ENCODE measurements around the gene MUC21.
"Not testable (repeated sequence)": the region's sequence is repeated elsewhere in the genome, so short reads cannot be mapped to it uniquely, and the experiment has no call there.

Gene MUC21

DNA sequence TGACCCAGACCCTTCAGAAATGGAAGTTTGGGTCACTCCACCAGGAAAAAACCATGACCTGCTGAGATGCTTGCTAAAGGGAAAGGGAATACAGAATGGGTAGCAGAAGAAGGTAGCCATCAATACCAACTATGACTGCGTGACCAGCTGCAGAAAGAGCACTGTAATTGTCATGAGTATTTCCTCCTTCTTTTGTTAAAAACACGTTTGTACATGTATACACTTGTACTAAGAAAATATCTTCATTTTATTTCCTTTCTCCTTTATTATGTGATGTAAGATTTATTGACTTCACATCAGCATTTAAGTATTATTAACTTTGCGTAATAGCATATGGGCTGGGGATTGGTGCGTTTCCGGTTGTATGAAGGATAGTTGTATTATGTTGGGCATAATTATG lies 12.6 kb upstream of the MUC21 start:
- DNase-seq, result no peak

DNA sequence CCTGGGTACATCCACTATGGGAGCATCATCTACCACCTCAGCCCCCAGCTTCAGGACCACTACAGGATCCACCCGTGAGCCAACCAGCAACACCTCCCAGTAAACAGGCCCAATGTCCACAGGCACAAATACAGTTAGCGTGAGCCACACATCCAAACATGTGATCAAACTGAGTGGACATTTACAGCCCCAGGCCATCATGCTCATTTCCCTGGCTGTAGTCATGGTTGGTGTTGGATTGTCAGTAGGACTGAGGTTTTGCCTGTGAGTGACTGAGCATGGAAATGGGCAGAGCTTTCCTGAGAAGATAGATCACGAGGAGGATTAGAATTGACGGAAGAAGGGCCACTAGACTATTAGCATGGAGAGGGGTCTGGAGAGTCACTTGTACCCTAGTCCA lies 10.7 kb upstream of the MUC21 start:
- DNase-seq, result no peak

DNA sequence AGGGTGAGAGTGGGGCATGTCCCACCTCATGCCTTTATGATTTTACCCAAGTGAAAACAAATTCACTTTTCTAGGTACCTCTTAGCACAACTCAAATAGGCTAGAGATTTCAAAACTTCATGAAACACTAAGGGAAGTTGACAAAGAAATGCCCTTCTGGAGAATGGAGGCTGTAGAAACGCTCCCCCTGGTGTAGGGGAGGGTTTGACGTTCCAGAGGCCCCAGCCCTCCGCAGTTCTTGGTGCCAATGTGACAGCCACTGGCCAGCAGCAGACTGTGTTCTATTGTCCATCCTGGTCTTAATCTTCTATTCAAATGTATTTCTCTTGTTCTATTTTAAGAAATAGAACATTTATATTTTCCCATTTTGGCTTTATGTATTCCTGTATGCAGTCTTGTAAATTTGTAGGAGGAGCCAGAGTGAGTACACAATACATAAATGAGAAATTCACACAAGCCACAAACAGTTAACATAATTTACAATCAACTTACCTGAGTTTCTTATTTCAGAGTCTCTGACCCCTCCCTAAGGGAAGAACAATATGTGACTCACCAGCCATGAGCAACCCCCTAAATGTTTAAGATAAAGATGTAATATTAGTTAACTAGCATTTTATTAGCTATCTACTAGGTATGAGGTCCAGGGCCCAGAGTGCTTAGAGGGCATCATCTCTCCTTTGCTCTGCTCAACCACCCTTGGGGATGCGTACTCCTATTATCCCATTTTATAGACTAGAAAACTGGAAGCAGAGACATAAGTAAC lies 8.8 kb upstream of the MUC21 start:
- DNase-seq, result no peak

DNA sequence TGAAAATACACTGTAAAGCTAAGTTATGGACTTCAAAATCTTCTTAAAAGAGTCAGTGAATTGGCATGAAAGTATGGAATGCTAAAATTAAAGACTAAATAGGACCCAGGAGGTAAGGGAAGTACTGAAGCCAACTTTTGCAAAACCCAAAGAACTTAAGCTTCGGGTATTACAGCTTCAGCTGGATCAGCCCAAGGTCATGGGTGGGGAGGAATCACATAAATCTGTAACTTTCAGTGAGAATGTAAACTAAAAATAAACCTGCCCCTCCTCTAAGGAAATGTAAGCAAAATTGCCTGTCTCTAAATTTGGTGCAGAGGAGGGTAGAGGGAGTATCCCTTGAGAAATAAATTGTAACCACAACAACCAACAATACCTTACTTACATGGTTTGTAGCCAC lies 4.4 kb upstream of the MUC21 start:
- no peak for DNase-seq

DNA sequence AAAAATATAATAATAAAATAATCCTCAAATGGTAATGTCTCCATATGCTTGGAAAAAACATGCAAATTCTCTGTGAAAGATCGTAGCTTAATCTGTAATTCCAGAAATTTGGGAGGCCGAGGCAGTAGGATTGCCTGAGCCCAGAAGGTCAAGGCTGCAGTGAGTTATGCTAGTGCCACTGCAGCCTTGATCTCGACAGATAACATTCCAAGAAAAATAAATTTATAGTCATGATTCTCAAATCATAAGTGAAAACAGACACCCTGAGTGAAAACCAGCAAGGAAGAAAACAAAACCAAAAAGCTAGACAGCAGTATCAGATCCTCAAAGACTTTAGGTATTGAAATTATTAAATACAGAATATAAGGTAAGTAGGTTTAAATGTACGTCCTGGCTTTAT lies 3.8 kb upstream of the MUC21 start:
- DNase-seq, result no peak

DNA sequence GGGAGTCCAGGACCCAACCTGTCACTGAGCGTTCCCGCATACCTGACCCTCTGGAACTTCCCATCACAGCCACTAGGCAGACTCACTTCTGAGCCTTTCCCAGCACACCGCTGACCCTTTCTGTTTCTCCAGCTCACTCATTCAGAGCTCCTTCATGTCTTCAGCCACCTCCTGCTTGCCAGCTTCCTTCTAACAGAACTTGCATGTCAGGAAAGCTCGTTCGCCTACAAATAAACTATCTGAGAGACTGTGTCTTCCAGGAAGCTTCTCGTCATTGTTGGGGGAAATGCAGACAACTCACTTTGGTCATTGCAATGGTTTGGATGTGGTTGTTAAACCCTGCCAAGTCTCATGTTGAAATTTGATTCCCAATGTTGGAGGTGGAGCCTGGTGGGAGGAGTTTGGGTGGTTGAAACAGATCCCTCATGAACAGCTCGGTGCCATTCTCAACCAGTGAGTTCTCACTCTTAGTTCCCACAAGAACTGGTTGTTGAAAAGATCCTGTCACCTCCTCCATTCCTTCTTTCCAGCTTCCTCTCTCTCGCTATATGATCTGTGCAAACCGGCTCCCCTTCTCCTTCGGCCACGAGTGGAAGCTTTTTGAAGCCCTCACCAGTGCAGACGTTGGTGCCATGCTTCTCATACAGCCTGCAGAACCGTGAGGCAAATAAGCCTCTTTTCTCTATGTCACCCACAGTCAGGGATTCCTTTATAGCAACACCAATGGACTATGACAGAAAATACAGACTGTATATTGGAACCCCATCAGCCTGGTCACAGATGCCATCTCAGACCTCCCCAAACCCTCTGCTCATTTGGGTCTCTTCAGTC lies 1.4 kb upstream of the MUC21 start:
- no peak for DNase-seq

DNA sequence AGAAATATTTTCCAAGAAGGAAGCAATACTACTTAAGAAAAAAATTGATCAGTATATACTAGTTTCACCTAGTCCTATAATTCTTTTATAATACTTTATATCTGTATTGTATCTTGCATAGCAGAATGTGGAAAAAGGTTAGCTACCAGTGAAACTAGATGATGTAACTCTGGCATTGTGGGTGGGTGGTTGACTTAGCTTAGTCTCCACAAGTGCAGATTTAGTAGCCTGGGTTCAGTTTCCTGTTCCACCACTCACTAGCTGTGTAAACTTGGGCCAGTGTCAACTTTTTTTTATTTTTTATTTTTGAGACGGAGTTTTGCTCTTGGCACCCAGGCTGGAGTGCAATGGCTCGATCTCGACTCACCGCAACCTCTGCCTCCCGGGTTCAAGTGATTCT lies 2.0 kb downstream of the MUC21 start:
- no peak for DNase-seq

DNA sequence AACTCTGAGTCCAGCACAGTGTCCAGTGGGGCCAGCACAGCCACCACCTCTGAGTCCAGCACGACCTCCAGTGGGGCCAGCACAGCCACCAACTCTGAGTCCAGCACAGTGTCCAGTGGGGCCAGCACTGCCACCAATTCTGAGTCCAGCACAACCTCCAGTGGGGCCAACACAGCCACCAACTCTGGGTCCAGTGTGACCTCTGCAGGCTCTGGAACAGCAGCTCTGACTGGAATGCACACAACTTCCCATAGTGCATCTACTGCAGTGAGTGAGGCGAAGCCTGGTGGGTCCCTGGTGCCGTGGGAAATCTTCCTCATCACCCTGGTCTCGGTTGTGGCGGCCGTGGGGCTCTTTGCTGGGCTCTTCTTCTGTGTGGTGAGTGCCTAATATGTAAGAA lies 3.8 kb downstream of the MUC21 start:
- no peak for DNase-seq

DNA sequence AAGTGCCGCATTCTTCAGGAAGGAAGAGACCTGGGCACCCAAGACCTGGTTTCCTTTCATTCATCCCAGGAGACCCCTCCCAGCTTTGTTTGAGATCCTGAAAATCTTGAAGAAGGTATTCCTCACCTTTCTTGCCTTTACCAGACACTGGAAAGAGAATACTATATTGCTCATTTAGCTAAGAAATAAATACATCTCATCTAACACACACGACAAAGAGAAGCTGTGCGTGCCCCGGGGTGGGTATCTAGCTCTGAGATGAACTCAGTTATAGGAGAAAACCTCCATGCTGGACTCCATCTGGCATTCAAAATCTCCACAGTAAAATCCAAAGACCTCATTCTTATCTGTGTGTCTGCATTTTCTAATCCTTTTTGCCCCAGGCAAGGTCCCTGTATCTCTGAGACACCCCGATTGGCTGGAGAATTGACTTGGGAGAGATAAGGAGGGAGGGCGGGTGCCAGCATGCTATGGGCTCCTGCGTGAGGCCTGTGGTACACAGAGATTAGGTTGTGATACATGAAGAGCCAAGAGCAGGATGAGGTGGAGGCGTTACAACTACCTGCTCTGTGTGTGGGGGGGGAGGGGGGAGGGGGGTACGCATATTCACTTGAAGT lies 4.8 kb downstream of the MUC21 start:
- DNase-seq, result no peak

DNA sequence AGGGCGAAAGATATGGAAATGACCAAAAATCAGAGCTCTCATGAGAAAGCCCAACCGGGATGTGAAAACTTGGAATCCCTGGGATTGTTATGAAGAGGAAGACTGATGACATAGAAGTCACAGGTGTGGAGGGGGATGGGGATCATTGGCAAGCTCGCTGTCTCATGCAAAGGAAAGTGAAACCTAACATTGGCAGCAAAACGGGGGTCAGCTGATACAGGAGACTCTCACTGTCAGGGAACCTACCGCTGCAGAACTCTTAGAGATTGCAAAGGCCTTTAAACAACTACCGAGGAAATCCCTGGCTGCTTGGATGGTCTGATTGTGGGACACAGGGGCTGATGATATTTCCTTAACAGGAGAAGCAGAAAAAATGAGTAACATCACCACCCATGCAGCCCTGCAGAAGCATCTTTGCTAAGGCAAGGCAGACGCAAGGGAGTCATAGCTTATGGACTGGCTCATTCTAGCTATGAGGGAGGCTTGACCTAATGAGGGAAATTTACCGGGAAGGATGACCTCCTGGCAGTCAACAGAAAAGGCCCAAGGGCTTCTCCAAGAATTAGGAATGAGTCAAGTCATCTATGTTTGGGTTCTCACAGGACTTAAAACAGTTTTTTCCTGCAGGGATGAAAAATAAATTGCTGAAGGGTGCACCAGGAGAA lies 7.0 kb downstream of the MUC21 start:
- DNase-seq, result no peak

DNA sequence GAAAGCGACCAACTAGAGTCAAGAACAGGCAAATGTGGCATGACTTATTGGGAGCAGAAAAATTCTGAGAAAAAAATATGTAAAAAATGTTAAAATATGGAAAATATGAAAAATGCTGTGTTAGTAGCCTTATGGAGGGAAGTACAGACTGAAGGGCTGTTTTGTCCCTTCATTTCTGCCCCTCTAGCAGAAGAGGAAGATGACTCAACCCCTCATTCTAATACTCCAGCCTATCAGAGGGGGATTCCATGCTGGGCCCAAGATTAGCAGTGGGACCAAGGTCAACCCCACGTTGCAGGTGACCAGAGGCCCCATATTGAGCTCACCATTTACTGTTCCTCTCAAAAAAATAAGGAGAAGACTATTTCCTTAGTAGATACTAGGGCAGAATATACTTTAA lies 8.4 kb downstream of the MUC21 start:
- DNase-seq, result no peak

DNA sequence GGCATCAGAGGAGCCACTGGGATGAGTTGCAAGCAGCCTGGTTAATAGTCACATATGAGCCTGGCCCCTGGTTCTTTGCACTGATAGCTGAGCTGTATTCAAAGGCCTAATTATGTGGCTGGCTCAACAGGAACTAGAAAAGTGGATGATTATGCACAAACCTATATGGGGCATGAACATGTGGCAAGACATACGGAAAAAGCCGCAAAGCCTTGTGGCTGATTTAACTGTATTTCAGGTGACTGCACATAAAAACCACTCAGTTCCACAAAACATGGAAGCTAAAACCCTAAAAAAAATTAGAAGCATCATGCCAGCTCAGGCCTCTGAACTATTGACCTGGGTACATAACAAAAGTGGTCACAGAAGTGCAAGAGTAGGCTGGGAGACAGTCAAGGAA lies 13.8 kb downstream of the MUC21 start:
- no peak for DNase-seq

DNA sequence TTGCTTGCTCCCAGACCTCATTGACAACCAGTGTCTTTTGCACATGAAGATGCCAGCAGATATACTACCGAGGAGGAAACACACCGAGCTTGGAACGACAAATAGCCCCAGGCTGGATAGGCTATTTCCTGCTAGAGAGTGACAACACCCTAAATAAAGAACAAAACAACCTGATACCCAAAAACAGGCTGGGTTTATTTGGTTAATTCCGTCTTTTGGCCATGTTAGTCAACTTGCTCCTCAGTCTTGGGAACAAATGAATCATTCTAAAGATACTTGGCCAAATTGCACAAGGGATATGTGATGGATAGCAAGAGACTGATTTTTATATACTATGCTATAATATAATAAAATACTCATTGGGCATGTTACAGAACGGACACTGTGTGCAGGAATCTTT lies 15.3 kb downstream of the MUC21 start:
- no peak for DNase-seq

DNA sequence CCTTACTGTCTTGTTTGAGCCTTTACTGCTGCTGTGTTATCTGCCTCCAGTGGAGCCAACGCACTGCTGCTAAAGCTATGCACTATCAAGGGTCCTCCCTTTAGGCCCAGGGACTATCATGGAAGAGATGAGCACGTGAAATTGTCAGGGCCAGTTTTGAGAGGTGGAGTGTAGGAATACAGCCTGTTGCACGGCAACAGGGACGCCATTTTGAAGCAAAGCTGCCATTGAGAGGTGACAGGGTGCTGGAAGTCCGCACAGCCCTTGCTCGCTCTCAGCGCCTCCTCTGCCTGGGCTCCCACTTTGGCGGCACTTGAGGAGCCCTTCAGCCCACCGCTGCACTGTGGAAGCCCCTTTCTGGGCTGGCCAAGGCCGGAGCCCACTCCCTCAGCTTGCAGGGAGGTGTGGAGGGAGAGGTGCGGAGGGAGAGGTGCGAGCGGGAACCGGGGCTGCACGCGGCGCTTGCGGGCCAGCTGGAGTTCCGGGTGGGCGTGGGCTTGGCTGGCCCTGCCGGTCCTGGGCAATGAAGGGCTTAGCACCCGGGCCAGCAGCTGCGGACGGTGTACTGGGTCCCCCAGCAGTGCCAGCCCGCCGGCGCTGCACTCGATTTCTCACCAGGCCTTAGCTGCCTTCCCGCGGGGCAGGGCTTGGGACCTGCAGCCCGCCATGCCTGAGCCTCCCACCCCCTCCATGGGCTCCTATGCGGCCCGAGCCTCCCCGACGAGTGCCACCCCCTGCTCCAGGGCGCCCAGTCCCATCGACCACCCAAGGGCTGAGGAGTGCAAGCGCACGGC lies 16.7 kb downstream of the MUC21 start:
- DNase-seq, result not testable (repeated sequence)

DNA sequence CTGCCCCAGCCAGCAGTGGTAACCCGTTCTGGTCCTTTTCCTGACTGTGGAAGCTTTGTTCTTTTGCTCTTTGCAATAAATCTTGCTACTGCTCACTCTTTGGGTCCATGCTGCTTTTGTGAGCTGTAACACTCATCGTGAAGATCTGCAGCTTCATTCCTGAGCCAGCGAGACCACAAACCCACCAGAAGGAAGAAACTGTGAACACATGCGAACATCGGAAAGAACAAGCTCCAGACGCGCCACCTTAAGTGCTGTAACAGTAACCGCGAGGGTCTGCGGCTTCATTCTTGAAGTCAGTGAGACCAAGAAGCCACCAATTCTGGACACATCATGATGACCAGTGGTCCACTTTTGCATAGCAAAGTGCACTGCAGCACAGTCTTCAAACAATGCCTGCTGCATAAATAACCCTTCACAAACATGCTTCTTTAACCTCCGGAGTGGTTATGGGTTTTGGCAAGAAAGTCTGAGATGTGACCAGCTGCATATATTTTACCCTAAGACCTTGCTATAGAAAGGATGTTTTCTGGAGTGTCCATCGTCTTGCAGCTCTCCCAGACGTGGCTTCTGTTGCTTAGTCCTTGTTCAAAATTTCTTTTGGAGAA lies 17.9 kb downstream of the MUC21 start:
- no peak for DNase-seq

DNA sequence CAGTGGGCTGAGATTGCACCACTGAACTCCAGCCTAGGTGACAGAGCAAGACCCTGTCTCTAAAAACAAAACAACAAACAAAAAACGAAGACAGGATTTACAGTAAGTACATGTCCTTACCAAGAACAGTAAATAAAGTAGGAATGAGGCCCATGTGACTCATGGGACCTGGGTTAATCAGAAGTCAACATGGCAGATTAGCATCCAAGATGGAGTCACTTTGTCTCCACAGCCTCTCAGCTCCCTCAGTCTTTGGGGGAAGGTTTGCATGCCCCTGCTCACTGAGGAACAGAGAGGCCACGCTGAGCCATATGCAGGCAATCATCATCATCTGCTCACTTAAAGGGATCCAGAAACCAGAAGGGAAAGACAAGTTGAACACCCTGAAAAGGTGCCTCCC lies 19.0 kb downstream of the MUC21 start:
- no peak for DNase-seq

DNA sequence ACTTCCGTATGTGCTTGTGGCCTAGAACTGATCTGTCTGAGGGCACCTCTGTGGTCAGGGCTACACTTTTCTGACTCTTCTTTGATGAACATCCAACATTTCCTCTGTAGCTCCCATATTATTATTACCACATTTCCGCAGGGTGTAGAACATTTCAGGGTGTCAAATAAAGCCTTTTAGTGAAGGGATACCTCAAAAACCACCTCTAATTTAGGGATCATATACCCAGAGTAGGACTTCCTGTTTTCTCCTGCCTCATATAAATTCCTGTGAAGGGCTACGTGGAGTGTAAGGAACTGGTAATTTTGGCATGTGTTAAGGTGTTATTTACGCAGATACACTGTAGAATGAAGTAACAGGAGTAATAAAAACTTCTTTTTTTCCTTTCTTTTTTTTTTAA lies 21.3 kb downstream of the MUC21 start:
- no peak for DNase-seq

DNA sequence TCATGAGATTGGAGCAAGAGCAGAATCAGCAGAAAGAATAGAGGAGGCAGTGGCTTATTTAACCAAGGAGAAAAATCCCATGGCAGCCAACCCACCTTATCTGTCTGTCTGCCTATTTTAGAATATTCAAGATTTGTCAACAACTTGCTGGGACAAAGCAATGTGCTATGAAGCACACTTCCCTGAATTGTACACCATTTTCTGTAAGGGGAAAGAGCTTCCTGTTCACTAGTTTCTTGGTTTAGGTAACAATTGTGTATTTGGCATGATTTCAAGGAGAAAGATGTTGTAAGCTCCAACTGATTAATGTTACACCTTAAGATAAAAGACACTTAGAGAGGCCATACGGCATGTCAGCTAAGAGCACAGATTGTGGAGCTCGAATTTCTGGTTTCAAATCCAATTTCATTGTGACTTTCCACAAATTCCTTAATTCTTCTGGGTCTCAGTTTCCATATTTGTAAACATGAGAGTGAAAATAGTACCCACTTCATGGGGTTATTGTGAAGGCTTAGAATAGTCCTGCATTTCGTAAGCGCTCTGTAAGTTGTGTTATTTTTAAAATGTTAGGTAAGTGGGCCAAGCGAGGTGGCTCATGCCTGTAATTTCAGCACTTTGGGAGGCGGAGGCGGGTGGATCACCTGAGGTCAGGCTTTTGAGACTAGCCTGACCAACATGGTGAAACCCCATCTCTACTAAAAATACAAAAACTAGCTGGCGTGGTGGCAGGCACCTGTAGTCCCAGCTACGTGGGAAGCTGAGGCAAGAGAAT lies 21.9 kb downstream of the MUC21 start:
- DNase-seq, result no peak

DNA sequence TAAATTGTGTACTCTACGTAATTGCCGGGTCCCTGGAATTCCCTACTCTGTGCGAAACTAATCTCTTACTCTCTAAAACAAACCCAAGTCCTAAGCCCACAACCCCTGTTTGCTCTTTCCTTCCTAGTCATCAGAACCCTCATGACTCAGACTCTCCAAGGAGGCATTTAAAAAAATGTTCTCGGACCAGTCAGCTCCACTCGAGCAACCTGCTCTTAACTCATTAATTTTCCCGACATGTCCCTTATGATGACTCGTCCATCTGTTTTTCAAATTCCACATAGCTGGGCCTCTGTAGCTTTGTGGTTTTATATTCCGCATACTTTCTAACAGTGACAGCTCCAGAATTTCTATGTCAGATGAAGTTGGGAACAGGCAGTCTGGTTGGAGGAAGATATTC lies 24.2 kb downstream of the MUC21 start:
- no peak for DNase-seq

DNA sequence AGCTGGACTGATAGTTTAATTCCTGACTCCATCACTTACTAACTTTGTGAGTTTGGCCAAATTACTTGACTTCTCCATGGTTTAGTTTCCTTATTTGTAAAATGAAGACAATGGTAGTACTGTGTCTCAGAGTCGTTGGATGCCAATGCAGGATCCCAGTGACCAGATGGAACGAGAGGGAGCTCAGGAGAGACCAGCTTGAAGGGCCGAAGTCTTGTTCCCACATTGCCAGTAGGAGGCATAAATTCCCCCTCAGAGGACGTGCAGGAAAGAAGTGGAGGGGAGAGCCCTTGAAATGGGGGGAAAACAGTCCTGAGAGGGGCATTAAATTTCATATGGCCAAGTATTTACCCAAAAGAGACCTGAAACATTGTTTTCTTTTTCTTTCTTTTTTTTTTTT lies 24.6 kb downstream of the MUC21 start:
- DNase-seq, result no peak

DNA sequence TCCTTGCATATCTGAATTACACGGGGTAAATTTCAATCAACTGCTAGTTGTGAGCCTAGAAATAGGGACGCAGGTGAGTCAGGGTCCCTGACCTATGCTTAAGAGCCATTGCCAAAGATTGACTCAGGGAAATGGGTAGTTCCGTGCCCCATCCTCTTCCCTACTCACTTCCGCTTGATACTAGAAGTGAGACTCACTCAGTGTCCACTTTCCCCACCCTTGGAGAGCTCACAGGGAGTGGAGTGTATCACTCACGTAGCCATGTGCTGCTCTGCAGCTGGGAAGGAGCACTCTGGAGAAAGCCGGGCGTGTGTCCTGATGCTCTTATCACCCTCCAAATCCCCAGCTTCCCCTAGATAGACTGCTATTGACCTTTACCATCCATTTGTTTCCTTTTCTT lies 26.2 kb downstream of the MUC21 start:
- DNase-seq, result no peak

Measured in NCI-H1930 (cell line).